OCI-LY3 (cell line): ENCODE measurements around the gene THOC5.

Source experiments
- H2AFZ ChIP-seq: fragments of 200-600, 300-600 bp; shearing (Covaris generic); 2 replicates; pipeline ENCODE4 v1.6.0; 2014; ENCODE audit warnings: antibody characterized with exemption, low read depth, low read length
- H3K27ac ChIP-seq: fragments of 200-600, 300-600 bp; sonication (generic); 2 replicates; pipeline ENCODE4 v1.5.1; 2014; ENCODE audit warnings: mild to moderate bottlenecking, low read length, moderate library complexity, mixed read lengths
- H3K27me3 ChIP-seq: fragments of 200-600, 300-600 bp; sonication (generic); 2 replicates; pipeline ENCODE4 v1.6.1; 2014; ENCODE audit warnings: low read depth, low read length, mixed read lengths
- H3K36me3 ChIP-seq: fragments of 200-600, 300-600 bp; sonication (generic); replicated peaks from 2 replicates; pipeline ENCODE3; 2014; ENCODE audit warnings: low read depth, low read length, mixed read lengths
- H3K4me1 ChIP-seq: fragments of 300-600, 200-600 bp; sonication (generic); 2 replicates; pipeline ENCODE4 v1.6.1; 2014; ENCODE audit warnings: low read length, mixed read lengths
- H3K4me2 ChIP-seq: fragments of 200-600, 300-600 bp; sonication (generic); 2 replicates; pipeline ENCODE4 v1.6.1; 2014; ENCODE audit warnings: low read length, mixed read lengths
- H3K4me3 ChIP-seq: fragments of 300-600, 200-600 bp; sonication (generic); 2 replicates; pipeline ENCODE4 v1.5.1; 2014; ENCODE audit warnings: antibody characterized with exemption, mild to moderate bottlenecking, low read length, moderate library complexity
- H3K79me2 ChIP-seq: fragments of 300-600, 200-600 bp; shearing (Covaris generic); 2 replicates; pipeline ENCODE4 v1.6.1; 2014; ENCODE audit warnings: mild to moderate bottlenecking, low read length, mixed read lengths
- H3K9ac ChIP-seq: fragments of 300-600, 200-600 bp; shearing (Covaris generic); 2 replicates; pipeline ENCODE4 v1.6.0; 2014; ENCODE audit warnings: mild to moderate bottlenecking, low read length, moderate library complexity
- H3K9me3 ChIP-seq: fragments of 200-600, 300-600 bp; shearing (Covaris generic); 2 replicates; pipeline ENCODE4 v1.6.1; 2014; ENCODE audit warnings: low read length, mixed read lengths; ENCODE audit not compliant: insufficient read depth
- H4K20me1 ChIP-seq: fragments of 200-600, 300-600 bp; sonication (generic); 2 replicates; pipeline ENCODE4 v1.6.1; 2016; ENCODE audit warnings: low read length, mixed read lengths; ENCODE audit not compliant: insufficient read depth
- CTCF ChIP-seq: fragments of 200-600, 300-600 bp; sonication (generic); IDR thresholded peaks from 2 replicates; pipeline ENCODE4 v1.5.1; 2014; ENCODE audit warnings: antibody characterized with exemption, low read length, low read depth
- EZH2phosphoT487 ChIP-seq: fragments of 200-600 bp; shearing (Covaris generic); IDR thresholded peaks from 2 replicates; pipeline ENCODE4 v1.6.1; 2018; ENCODE audit warnings: antibody characterized with exemption, mixed run types, low read depth

The THOC5 gene

GRCh38 chr22:29510542-29510941, 43.0 kb downstream of the THOC5 start:
- Histone ChIP-seq H3K4me1 (no peaks in the 10 kb centered on the region), H3K9me3 (no peaks in the 10 kb centered on the region), H3K27ac (no peak overlapping the region), H3K4me3 (no peak overlapping the region), H3K79me2 (no peaks in the 10 kb centered on the region), H2AFZ (no peak overlapping the region), H3K36me3 (peaks cover 49% of the 10 kb centered on the region), H3K27me3 (no peaks in the 10 kb centered on the region), H3K9ac (no peak overlapping the region), H4K20me1 (no peaks in the 10 kb centered on the region), H3K4me2 (no peak overlapping the region)
- TF ChIP-seq EZH2phosphoT487 (no peak), CTCF (no peak)

GRCh38 chr22:29509815-29510214, 43.7 kb downstream of the THOC5 start:
- Histone ChIP-seq H3K4me3 (no peak overlapping the region), H2AFZ (no peak overlapping the region), H3K4me1 (no peaks in the 10 kb centered on the region), H3K27me3 (no peaks in the 10 kb centered on the region), H3K9me3 (no peaks in the 10 kb centered on the region), H3K27ac (no peak overlapping the region), H4K20me1 (no peaks in the 10 kb centered on the region), H3K36me3 (peaks cover 55% of the 10 kb centered on the region), H3K9ac (no peak overlapping the region), H3K79me2 (no peaks in the 10 kb centered on the region), H3K4me2 (no peak overlapping the region)
- TF ChIP-seq CTCF (no peak), EZH2phosphoT487 (no peak)

- no peaks in the 10 kb centered on the region for H4K20me1 ChIP-seq
- no peak overlapping the region for H3K4me2 ChIP-seq
- no peak overlapping the region for H2AFZ ChIP-seq
- no peaks in the 10 kb centered on the region for H3K4me1 ChIP-seq
- no peak for TF ChIP-seq EZH2phosphoT487
- TF ChIP-seq CTCF = no peak
- H3K9ac ChIP-seq = no peak overlapping the region
- H3K27me3 ChIP-seq = no peaks in the 10 kb centered on the region
- no peak overlapping the region for H3K4me3 ChIP-seq
- no peaks in the 10 kb centered on the region for H3K9me3 ChIP-seq
- H3K79me2 ChIP-seq = no peaks in the 10 kb centered on the region
- no peak overlapping the region for H3K27ac ChIP-seq
- peaks cover 55% of the 10 kb centered on the region for H3K36me3 ChIP-seq
These were observed 44.3 kb downstream of the THOC5 start for GRCh38 chr22:29509298-29509697.

- no peaks in the 10 kb centered on the region for H3K9me3 ChIP-seq
- H3K36me3 ChIP-seq = peaks cover 27% of the 10 kb centered on the region
- no peak overlapping the region for H3K4me3 ChIP-seq
- no peaks in the 10 kb centered on the region for H4K20me1 ChIP-seq
- H3K9ac ChIP-seq = no peak overlapping the region
- no peak overlapping the region for H3K4me2 ChIP-seq
- TF ChIP-seq CTCF (no peak), EZH2phosphoT487 (no peak)
- H3K27ac ChIP-seq = no peak overlapping the region
- H2AFZ ChIP-seq = no peak overlapping the region
- H3K4me1 ChIP-seq = no peaks in the 10 kb centered on the region
- no peaks in the 10 kb centered on the region for H3K79me2 ChIP-seq
- no peaks in the 10 kb centered on the region for H3K27me3 ChIP-seq
These were observed 49.7 kb downstream of the THOC5 start for GRCh38 chr22:29503811-29504372.
